Prostate gland (tissue), 2 donors: ENCODE measurements around the gene TOPBP1.

Source experiments
- CTCF ChIP-seq, 4 experiments: fragments of 200-600 bp in 2 of 4; fragments of 450-650 bp in 2 of 4; sonication (generic) in 2 of 4; IDR thresholded peaks; 1 replicate in 3 of 4; 2 replicates in 1 of 4; pipeline ENCODE4 v1.5.1; 2016 to 2019; ENCODE audit warnings: antibody characterized with exemption in 4 of 4, mild to moderate bottlenecking in 2 of 4, moderate library complexity in 2 of 4
- POLR2A ChIP-seq: fragments of 450-650 bp; IDR thresholded peaks from one replicate; pipeline ENCODE4 v1.6.1; 2016; ENCODE audit warnings: antibody characterized with exemption, mild to moderate bottlenecking

DNA sequence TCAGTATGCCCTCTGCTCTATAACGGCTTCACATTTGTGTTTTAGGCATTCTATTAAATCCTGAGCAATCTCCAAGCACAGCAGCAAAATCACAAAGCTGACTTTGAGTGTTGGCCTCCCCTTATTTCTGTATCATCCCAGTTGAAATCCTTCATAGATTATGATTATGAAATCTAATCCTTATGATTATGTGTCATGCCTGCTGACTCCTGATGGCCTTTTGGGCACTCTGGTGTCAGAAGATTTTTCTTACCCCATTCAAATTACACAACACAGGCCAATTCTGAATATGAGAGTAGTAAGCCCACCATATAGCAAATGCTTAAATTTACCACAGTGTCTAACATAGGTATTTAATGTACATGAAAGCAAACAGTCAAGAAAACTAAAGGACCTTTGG is 53.9 kb downstream of the TOPBP1 start:
- TF ChIP-seq CTCF (IDR thresholded peaks at IDR 0.05) = no peak
- TF ChIP-seq POLR2A = no peak
